ENCODE data around the gene DTD2.
"Not testable (repeated sequence)": the region's sequence is repeated elsewhere in the genome, so short reads cannot be mapped to it uniquely, and the experiment has no call there.

The DTD2 gene

DNA sequence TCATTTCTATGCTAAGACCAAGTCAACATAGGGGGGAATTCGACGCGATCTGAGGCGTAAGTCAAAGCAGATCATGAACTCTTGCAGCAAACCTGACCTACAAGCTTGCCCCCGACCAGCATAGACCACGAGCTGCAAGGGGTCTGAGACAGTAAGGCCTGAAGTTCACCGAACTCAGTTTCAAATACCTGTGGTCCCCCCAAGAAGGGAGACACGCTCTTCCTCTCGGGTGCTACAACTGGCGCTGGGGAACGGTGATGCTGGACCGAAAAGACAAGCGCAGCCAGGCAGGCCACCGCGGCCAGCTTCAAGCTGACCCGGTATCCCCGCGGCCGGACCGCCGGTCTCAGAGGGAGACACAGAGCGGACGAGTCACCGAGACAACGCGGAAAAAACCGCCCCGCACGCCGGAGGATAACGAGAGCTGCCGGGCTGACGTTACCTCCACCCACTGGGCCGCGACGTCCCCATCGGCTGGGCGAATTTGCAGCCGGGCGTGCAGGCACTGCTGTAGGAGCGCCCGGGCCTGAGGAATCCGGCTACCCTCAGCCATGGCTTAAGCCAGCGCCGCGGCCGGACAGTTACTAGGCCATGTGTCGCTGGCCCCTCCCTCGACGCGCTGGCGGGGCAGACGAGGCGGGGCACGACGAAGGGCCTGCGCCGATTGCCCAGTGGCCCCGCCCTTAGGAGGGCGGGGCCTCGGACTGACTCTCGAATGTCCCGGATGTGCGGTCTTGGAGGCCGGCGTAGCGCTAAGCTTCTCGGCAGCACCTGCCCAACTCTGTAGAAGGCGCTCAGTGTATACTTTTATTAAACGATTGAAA, at the start of gene DTD2:
DTD2 (minus strand) TSS at position 666 of the 824 bp plus-strand sequence; CDS start at position 553, 113 bp downstream.
- DNase-seq (ENCODE audit: low read depth in 3 of 3, low spot score in 1 of 3): peak; percentile 82 to 89 (median 85)

DNA sequence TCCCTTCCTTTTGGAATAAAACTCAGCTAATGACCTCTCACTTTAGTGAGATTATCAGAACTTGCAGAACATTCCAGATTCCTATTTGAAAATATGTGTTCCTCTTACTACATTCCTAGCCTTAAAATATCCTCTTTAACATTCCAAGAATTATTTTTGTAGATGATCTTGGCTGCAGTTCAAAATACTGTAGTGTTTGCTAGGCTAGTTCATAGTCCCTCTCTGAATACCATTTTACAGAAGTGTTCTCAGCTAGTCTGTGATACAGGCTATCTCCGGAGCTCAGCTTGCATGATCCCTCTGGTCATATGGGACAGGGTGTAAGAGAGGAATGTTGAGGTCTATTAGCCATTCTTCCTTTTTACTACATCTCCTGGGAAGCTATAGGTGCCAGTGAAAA, 48.1 kb upstream of the DTD2 start:
- DNase-seq (ENCODE audit: low read depth in 3 of 3, low spot score in 1 of 3): no peak

DNA sequence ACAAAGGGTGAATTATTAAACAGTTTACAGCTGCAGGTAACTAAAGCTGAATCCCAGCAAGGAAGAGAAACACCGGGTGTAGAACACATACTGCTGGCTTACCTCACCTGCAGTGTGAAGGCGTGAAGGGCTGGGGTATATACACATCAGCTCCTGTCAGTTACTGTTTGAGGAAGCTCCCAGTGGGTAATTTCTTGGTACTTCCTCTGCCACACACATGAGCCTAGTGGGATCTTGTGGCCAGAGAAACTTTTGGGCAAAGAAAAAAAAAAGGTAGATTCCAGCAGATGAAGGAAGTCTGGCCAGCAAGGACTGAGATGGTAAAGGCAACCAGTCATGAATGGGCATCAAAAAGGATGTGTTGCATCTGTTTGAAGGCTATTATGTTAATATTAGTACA, 44.6 kb upstream of the DTD2 start:
- DNase-seq (ENCODE audit: low read depth in 3 of 3, low spot score in 1 of 3): no peak

DNA sequence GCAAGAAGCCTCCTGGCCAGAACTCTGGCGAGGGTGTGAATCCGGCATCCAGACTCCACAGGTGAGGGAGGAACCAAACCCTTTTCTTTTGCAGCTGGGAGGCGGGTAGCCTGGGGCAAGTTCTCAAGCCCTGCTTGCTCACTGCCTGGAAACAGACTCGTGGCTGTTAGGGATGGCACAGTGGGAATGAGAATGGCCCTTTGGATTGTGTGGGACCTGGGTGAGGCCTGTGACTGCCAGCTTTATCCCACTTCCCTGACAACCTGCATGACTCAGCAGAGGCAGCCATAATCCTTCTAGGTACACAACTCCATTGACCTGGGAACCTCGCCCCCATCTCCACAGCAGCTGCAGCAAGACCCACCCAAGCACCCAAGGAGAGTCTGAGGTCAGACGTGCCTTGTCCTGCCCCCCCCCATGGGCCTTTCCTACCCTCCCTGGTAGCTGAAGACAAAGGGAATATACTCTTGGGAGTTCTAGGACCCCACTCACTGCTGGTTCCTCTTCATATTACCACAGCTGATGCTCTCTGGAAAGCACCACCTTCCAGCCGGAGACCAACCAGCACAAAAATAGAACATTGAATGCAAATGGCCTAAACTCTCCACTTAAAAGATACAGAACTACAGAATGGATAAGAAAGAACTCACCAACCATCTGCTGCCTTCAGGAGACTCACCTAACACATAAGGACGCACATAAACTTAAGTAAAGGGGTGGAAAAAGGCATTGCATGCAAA, 35.6 kb upstream of the DTD2 start:
- no peak for DNase-seq (ENCODE audit: low read depth in 3 of 3, low spot score in 1 of 3)

DNA sequence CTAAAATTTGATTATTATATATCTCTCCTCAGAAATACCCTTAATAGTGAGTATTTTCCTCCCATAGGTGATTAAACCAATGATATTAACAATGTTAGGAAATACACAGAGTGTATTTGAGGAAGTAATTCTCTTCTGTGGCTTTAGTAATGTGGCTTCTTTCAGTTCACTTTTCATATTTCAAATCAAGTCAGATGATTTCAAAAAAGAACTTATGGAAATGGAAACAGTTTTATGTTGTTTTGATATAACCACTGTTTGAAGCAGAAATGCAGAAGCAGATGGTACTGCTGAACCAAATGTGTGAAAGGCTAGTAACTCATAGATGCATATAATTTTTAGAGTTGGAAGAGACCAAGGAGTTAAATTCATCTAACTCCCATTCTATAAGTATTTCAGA, 32.4 kb upstream of the DTD2 start:
- no peak for DNase-seq (ENCODE audit: low read depth in 3 of 3, low spot score in 1 of 3)

DNA sequence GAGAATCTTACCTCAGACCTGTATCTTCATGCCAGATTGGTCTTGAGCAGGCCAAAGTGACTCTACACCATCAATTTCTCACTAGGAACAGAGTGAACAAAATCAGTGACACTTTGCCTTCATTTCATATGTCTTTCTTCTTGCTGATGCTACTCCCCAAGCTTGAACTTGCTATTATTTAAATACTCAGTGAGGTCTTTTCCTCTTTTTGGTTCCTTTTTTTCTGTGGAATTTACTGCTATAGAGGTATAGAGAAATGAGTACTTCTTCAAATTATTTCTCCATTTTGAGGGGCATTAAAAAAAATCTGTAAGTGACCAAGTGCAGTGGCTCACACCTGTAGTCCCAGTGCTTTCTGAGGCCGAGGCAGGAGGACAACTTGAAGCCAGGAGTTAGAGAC, 30.6 kb upstream of the DTD2 start, which contains the start of gene GPR33:
GPR33 (minus strand) TSS at position 154 of the 400 bp plus-strand sequence. CDS start 4,074 bp downstream, outside the sequence.
- DNase-seq (ENCODE audit: low read depth in 3 of 3, low spot score in 1 of 3): no peak

DNA sequence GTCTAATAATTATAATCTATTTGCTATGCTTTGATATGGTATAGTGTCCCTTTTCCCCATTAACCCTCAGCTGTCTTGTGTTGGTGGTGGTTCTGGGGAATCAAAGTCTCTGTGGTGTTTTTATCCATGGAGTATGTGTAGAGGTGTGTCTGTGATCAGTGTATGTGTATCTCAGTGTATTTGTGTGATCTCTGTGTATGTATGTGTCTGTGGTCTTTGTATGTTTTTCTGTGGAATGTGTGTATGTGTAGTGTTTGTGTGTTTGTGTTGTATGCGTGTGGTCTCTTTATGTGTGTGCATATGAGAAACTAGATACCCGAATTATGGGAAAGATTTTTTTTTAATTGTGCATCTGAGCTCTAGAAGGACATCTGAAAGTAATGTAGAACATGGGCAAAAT, 29.5 kb upstream of the DTD2 start:
- no peak for DNase-seq (ENCODE audit: low read depth in 3 of 3, low spot score in 1 of 3)

DNA sequence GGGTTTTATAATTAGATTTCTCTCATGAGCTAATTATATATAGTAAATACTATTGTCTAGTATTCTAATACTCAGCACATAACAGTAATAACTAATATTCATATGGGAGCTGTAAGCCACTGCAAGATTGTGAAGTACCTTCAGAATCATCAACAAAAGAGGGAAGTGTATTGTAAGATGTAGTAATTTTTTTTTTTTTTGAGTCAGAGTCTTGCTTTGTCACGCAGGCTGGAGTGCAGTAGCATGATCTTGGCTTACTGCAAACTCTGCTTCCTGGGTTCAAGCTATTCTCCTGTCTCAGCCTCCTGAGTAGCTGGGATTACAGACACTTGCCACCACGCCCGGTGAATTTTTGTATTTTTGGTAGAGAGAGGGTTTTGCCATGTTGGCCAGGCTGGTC, 27.4 kb upstream of the DTD2 start:
- DNase-seq (ENCODE audit: low read depth in 3 of 3, low spot score in 1 of 3): no peak

DNA sequence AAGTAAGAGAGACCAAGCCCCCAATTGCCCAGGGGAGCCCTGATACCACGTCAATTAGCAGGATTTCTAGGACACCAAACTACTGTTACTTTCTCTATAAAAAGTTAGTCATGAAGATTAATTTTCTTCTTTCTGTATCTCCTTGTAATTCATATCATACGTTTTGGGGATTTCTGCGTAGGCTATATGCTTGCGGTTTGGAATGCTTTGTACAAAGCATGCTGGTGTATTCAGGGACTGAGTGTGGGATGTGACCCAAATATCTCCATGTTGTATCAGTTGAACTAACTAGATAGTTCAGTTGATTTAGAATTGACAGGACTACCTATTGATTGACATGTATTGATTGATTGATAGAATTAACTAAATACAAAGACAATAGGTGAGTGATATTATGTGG, 22.9 kb upstream of the DTD2 start:
- DNase-seq (ENCODE audit: low read depth in 3 of 3, low spot score in 1 of 3): no peak

DNA sequence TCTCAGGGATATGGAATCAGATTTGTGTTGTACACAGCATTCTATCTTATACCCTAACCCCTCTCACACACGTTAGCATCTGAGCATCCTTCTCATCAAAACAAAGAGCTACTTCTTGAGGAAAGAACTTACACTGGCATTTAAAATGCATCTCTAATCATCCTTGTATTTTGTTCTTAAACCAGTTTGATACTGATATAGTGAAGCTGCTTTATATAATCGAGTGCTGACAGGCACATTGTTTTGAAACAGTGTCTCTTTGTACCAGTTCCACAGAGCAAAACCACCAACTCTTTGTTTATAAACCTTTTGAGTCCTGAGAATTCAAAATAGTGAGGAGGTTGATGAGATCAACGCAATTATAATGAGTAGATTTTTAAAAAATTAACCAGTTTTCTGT, 21.7 kb upstream of the DTD2 start:
- no peak for DNase-seq (ENCODE audit: low read depth in 3 of 3, low spot score in 1 of 3)

DNA sequence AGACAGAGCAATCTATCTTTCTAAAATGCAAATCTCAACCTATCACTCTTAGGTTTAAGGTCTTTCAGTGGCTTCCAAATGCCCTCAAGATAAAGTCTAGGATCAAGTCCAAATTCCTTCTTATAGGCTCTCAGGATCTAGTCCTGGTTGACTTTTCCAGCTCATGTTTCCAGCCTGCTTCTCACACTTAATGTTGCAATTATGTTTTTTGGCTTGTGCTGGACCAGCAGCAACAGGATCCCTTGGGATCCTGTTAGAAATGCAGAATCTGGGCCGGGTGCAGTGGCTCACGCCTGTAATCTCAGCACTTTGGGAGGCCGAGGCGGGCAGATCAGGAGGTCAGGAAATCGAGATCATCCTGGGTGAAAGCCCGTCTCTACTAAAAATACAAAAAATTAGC, 19.9 kb upstream of the DTD2 start:
- DNase-seq (ENCODE audit: low read depth in 3 of 3, low spot score in 1 of 3): no peak

DNA sequence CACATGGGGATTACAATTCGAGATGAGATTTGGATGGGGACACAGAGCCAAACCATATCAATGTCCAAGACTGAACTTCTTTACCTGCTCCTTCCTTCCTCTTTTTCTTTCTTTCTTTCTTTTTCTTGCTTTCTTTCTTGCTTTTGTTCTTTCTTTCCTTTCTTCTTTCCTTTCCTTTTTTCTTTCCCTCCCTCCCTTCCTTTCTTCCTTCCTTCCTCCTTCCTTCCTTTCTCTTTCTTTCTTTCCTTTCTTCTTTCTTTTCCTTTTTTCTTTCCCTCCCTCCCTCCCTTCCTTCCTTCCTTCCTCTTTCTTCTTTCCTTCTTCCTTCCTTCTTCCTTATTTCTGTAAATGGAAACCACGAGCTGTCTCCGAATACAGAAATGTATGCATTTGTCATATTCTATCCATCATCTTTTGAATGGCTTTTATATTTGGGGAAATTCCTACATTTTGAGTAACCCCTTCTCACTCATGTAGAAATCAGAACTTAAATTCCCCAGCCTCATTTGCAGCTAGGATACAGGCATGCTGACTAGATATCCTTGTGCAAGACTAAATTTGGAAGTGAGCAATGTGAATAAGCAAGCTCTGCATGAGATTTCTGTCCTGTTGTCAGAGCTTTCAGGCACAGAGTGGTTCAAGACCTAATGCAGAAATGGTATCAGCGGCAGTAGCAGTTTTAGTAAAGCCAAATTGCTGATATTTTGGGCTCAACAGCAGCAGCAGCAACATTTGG, 19.0 kb upstream of the DTD2 start:
- DNase-seq (ENCODE audit: low read depth in 3 of 3, low spot score in 1 of 3): no peak

DNA sequence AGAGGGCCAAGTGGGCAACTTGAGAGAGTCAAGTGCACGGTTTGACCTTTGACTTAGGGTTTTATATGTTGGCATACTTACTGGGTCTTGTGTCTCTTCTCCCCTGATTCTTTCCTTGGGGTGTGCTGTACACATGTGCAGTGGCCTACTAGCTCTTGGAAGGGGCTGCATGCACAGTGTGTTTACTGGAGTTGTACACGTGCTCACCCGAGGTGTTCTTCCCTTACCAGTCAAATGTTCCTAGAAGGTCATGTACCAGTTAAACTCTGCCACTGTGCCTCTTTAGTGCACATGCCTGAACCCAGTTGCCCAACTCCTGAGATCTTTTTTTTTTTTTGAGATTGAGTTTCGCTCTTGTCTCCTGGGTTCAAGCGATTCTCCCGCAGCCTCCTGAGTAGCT, 9.2 kb upstream of the DTD2 start:
- DNase-seq (ENCODE audit: low read depth in 3 of 3, low spot score in 1 of 3): no peak

DNA sequence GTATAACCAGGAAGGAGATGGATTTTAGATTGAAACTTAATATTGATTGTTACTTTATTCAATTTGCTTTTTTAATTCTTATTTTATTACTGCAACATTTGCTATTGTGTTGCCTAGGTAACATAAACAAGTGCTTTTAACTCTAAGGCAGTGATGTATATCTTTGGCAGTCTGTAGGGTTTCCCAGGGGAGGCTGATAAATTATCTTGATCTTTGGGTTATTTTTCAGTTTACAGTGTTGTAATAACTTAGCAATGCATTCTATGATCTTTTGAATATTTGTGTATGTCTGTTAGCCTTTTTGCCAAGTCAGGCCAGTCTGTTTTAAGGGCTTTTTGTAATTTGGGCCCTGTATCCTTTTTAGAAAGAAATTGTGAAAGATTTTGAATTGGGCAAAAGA, 7.8 kb upstream of the DTD2 start:
- DNase-seq (ENCODE audit: low read depth in 3 of 3, low spot score in 1 of 3): no peak

DNA sequence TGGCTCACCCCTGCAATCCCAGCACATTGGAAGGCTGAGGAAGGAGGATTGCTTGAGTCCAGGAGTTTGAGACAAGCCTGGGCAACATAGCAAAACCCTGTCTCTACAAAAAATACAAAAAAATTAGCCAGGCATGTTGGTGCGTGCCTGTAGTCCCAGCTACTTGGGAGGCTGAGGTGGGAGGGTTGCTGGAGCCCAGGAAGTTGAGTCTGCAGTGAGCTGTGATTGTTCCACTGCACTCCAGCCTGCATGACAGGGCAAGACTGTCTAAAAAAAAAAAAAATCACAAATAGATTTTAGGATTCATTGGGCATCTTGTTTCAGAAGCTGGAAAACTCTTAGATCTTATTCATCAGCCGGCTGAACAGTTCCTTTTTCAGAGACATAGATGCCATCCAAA, 5.1 kb upstream of the DTD2 start:
- not testable (repeated sequence) for DNase-seq (ENCODE audit: low read depth in 3 of 3, low spot score in 1 of 3)

DNA sequence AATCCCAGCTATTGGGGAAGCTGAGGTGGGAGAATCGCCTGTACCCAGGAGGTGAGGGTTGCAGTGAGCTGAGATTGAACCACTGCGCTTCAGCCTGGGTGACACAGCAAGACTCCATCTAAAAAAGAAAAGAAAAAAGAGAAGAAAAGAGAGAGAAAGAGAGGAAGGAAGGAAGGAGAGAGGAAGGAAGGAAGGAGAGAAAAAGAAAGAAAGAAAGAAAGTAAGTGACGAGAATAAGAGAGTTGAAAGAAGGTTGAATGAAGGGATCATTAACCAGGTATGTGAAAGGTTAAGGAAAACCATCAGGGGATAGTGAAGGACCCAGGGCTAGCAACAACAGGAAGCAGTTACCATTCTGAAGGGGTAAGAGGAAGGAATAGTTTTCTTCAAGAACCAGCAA, 4.2 kb upstream of the DTD2 start:
- DNase-seq (ENCODE audit: low read depth in 3 of 3, low spot score in 1 of 3): no peak

DNA sequence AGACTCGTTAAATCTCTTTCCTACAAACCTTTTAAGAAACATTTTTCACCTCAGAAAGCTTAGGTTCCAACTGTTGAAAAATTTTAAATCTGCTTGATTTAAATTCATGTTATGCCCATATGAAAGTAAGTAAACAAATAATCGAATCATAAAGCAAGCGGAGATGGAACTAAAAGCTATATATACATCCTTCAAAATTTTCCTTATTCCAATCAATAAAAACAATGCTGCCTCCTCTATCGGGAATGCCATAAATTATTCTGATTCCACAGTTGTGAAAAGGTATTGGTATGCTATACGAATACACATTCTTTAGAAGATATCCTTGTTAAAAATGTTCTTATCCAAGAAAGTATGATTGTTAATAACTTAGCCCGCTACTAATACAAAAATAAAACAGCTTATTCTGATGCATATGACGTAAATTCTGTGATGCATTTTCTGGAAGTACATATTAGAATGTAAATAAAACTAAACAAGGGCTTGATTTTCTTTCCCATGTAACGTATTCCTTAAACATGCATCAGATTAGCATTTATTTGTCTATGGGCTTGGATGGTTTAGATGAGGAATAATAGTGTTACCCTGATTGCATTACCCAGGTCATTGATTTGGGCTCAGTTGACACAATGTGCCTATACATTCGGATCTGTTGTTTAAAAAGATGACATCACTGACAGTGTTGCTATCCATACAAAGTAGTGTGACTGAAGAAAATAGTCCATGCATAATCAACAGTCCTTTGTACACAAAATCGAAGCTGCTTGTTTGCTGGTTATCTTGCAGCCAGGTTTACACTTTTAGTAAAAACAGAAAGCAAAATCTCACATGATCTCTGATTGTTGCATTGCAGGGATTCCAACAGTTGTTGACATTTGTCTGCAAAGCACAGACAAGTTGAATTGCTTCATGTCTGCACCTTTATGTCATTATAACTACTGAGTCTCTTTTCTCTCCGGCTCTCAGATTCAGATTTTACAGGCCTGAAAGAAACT, 656 bp upstream of the DTD2 start:
- DNase-seq (ENCODE audit: low read depth in 3 of 3, low spot score in 1 of 3): no peak

DNA sequence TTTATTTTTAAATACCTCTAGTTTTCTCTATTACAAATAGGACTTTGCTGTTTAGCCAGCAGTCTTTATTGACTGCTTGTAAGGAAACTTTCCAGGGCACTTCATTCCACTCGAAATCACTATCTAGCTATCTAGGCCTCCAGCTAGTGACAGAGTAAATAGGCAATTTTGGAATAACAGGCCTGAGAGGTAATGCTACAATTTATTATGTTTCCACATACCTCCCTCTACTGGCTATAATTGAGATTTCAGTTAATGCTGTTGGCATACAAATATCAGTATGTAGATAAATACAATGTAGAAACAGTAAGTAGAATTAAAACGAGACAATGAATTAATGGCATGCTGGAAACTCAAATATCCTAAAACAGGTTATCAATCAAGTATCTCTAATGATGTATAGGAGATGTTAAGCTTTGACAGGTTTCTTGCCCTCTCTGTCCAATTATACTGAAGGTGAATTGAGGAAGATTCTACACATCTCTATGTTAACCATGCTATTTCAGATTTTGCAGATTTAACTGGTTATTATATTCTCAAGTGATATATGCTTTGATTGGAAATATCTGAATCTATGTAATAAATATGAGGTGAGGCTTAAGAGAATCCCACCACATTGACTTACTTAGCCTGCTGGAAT, 7.2 kb downstream of the DTD2 start:
- no peak for DNase-seq (ENCODE audit: low read depth in 3 of 3, low spot score in 1 of 3)

DNA sequence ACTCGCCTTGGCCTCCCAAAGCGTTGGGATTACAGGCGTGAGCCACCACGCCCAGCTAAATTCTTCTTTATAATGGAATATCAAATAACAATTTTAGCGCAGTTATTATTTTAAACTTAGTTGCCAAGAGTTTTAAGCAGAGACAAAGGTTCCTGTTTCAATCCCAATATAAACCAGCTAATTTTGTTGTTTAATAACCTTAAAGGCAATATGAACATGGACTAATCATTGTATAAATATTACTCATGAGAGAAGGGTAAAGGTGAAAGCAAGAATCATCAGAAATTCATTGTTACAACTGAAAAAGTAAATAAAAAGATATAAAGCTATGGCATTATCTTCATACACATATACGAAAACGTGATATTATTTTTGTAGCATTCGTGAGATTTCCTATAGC, 8.2 kb downstream of the DTD2 start:
- DNase-seq (ENCODE audit: low read depth in 3 of 3, low spot score in 1 of 3): no peak

DNA sequence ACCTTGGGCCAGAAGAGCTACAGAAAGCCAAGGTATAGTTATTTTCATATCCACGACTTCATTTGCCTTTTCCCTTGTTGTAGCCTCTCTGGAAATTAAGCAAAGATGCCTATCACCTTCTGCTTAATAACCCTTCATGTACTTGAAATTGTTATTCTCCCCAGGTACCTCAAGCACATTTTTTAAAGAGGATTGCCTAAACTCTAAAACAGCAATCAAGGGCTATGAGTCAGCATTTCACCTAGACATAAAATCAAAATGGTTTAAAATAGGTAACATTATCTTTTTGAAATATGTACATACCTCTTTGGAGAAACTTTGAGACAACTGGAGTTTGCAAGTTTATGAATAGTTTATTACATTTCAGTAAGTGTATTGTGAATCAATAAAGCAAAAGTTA, 11.6 kb downstream of the DTD2 start:
- no peak for DNase-seq (ENCODE audit: low read depth in 3 of 3, low spot score in 1 of 3)
